ENCODE measurements around the gene RGS7. TPM values are rescaled to one million over a fixed set of nuclear protein-coding genes. Genes with fewer than 3 reads are reported as not detected.

The RGS7 gene
- total and polyA plus RNA-seq, 2 of the 8 experiments (the other 6 are each of a cell fraction or from before 2014, with no cell fraction given) = 1.6 to 3.0 TPM

DNA sequence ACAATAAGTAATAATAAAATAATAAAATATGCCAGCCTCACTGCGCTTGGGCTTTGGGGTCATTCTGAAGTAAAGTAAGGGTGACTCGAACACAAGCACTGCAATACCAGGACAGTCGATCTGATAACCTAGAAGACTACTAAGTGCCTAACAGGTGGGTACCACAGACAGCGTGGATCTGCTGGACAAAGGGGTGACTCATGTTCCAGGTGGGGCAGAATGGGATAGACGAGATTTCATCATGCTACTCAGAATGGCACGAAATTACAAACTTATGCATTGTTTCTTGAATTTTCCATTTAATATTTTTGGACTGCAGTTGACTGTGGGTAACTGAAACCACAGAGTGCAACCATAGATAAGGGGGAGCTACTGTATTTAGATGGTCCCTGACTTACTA lies 523.9 kb downstream of the RGS7 start (continued):
- no peak for TF ChIP-seq RAD21 (IDR thresholded peaks at IDR 0.05 in 1 of 2, conservative IDR thresholded peaks at IDR 0.05 in 1 of 2; ENCODE audit: low read depth in 2 of 2, low read length in 2 of 2)
- no peak for TF ChIP-seq CBX8 (IDR thresholded peaks at IDR 0.05; ENCODE audit: borderline replicate concordance, low read depth, low read length)
- no peak for TF ChIP-seq KDM5A (IDR thresholded peaks at IDR 0.05; ENCODE audit: low read length)
- no peak for TF ChIP-seq TCF12 (IDR thresholded peaks at IDR 0.05; ENCODE audit: low read depth, low read length)
- TF ChIP-seq CHD1 (IDR thresholded peaks at IDR 0.05; ENCODE audit: low read depth, low read length) = no peak
- no peak for TF ChIP-seq SRF (IDR thresholded peaks at IDR 0.05; ENCODE audit: low read depth, low read length)
- no peak for TF ChIP-seq PHF8 (conservative IDR thresholded peaks at IDR 0.05; ENCODE audit: low read depth, low read length)
